ENCODE results near the gene APIP.

APIP gene

GRCh38 chr11:34855021-34855753 lies 61.0 kb downstream of the APIP start:
- CTCF ChIA-PET, result interaction anchor here (0.8 kb wide), 1 partner anchor 12 kb away, joined by 3 read pairs; no protein-coding TSS in a partner anchor
- H3K27ac ChIP-seq (ENCODE audit: extremely low read depth, low read depth, low read length), result no peak overlapping the region
- H3K36me3 ChIP-seq (ENCODE audit: control insufficient read depth in 2 of 2, insufficient read depth in 1 of 2, low read length in 2 of 2), result no peaks in the 10 kb centered on the region
- H3K4me1 ChIP-seq (ENCODE audit: control insufficient read depth, insufficient read depth, low read length), result no peaks in the 10 kb centered on the region
- no peak overlapping the region for H3K4me3 ChIP-seq (ENCODE audit: low read depth, low read length)
- no peaks in the 10 kb centered on the region for H3K9me3 ChIP-seq (ENCODE audit: control insufficient read depth, insufficient read depth, low read depth, low read length)
- POLR2A ChIA-PET, result no interaction called here
- TF ChIP-seq ZNF843 (tag by site-specific recombination; IDR thresholded peaks at IDR 0.05) (no peak), ZNF837 (tag by site-specific recombination; IDR thresholded peaks at IDR 0.05) (no peak), ZSCAN5A (tag by site-specific recombination; IDR thresholded peaks at IDR 0.05) (no peak), ZBTB48 (tag by site-specific recombination; IDR thresholded peaks at IDR 0.05) (no peak), ZNF214 (tag by site-specific recombination; IDR thresholded peaks at IDR 0.05; ENCODE audit: borderline replicate concordance) (no peak), TCF7L2 (IDR thresholded peaks at IDR 0.05; ENCODE audit: borderline replicate concordance, low read depth, low read length) (no peak), ZNF449 (tag by site-specific recombination; IDR thresholded peaks at IDR 0.05) (no peak), PRDM10 (tag by site-specific recombination; IDR thresholded peaks at IDR 0.05) (no peak), GLIS1 (tag by site-specific recombination; IDR thresholded peaks at IDR 0.05) (no peak), PRDM4 (tag by site-specific recombination; IDR thresholded peaks at IDR 0.05) (no peak), ZNF184 (tag by site-specific recombination; IDR thresholded peaks at IDR 0.05) (no peak), ZNF341 (tag by site-specific recombination; IDR thresholded peaks at IDR 0.05; ENCODE audit: low read depth) (no peak), ZNF366 (tag by site-specific recombination; conservative IDR thresholded peaks at IDR 0.05) (no peak), ZNF19 (tag by site-specific recombination; IDR thresholded peaks at IDR 0.05; ENCODE audit: low read depth) (no peak), ZNF391 (tag by site-specific recombination; IDR thresholded peaks at IDR 0.05; ENCODE audit: borderline replicate concordance, low read depth) (no peak), ZNF624 (tag by site-specific recombination; IDR thresholded peaks at IDR 0.05) (no peak), GLI2 (tag by site-specific recombination; IDR thresholded peaks at IDR 0.05; ENCODE audit: borderline replicate concordance, low read depth) (no peak)
